Activated T-cell treated with anti-CD3 and anti-CD28 coated beads for 24 hours (primary cell): ENCODE data around the gene UFC1.
"Not testable (repeated sequence)": the region's sequence is repeated elsewhere in the genome, so short reads cannot be mapped to it uniquely, and the experiment has no call there.

Experiments
- DNase-seq: peaks from one replicate; pipeline ENCODE4 v3.0.0-alpha.2; 2020; ENCODE audit warnings: low read depth

The UFC1 gene

GRCh38 chr1:161153682-161154337 is at the start of gene UFC1:
Gene UFC1, plus strand, starts transcription at chr1:161153978. Its CDS starts 20 bp downstream, at chr1:161153998.
- peak; percentile 71 for DNase-seq

- DNase-seq, result no peak
Measured at GRCh38 chr1:161106431-161106830, 47.3 kb upstream of the UFC1 start.

GRCh38 chr1:161111117-161111516 is 42.7 kb upstream of the UFC1 start:
- DNase-seq, result no peak

- no peak for DNase-seq
Measured at GRCh38 chr1:161111527-161111926, 42.3 kb upstream of the UFC1 start.

- DNase-seq, result no peak
Measured at GRCh38 chr1:161113915-161114314, 39.9 kb upstream of the UFC1 start.

- DNase-seq, result no peak
Measured at GRCh38 chr1:161114556-161114955, 39.2 kb upstream of the UFC1 start.

GRCh38 chr1:161115132-161115711 is 38.6 kb upstream of the UFC1 start:
- no peak for DNase-seq

GRCh38 chr1:161115961-161116360 is 37.8 kb upstream of the UFC1 start:
- DNase-seq, result not testable (repeated sequence)

GRCh38 chr1:161117759-161118581 is 35.8 kb upstream of the UFC1 start, which contains the start of the genes NIT1 and PFDN2:
Gene NIT1, plus strand, starts transcription at chr1:161118105. Its CDS starts 72 bp downstream, at chr1:161118177.
Gene PFDN2, minus strand, starts transcription at chr1:161118037. Its CDS starts 11 bp downstream, at chr1:161118026.
- DNase-seq, result peak; percentile 75

- peak; percentile 60 for DNase-seq
Measured at GRCh38 chr1:161119092-161119903, 34.5 kb upstream of the UFC1 start.

GRCh38 chr1:161121042-161121650 is 32.6 kb upstream of the UFC1 start:
- DNase-seq, result no peak

GRCh38 chr1:161121834-161122233 is 31.9 kb upstream of the UFC1 start:
- DNase-seq, result no peak

GRCh38 chr1:161122967-161123366 is 30.8 kb upstream of the UFC1 start:
- DNase-seq, result no peak

- no peak for DNase-seq
Measured at GRCh38 chr1:161127649-161128048, 26.1 kb upstream of the UFC1 start.

- DNase-seq, result no peak
Measured at GRCh38 chr1:161128591-161129420, 25.0 kb upstream of the UFC1 start.

GRCh38 chr1:161130266-161130665 is 23.5 kb upstream of the UFC1 start:
- no peak for DNase-seq

GRCh38 chr1:161131523-161132409 is 22.0 kb upstream of the UFC1 start:
- no peak for DNase-seq

- DNase-seq, result peak; percentile 88
Measured at GRCh38 chr1:161132410-161133219, 21.2 kb upstream of the UFC1 start, which contains the start of gene DEDD. Gene DEDD, minus strand, starts transcription at chr1:161132667. Its CDS starts 8,205 bp downstream, at chr1:161124462.
